WERI-Rb-1 (cell line): ENCODE results near the gene ADPRHL1.

Experiments
- DNase-seq: peaks from one replicate; pipeline ENCODE4 v3.0.0-alpha.2; 2020
- H3K27ac ChIP-seq: fragments of 250-450 bp; sonication (Bioruptor Pico); 2 replicates; pipeline ENCODE4 v1.5.1; 2020; ENCODE audit warnings: mild to moderate bottlenecking, moderate library complexity
- H3K27me3 ChIP-seq: fragments of 250-450 bp; sonication (Bioruptor Pico); 2 replicates; pipeline ENCODE4 v1.5.1; 2021; ENCODE audit warnings: mild to moderate bottlenecking, low read depth, moderate library complexity; ENCODE audit not compliant: insufficient read depth, severe bottlenecking
- H3K36me3 ChIP-seq: fragments of 250-450 bp; sonication (Bioruptor Pico); 2 replicates; pipeline ENCODE4 v1.5.1; 2020; ENCODE audit warnings: mild to moderate bottlenecking, moderate library complexity
- H3K4me3 ChIP-seq: 2 replicates; pipeline ENCODE4 v1.5.1; 2011; ENCODE audit warnings: low read depth, mild to moderate bottlenecking, control low read depth, low read length
- H3K9me3 ChIP-seq: fragments of 250-450 bp; sonication (Bioruptor Pico); 2 replicates; pipeline ENCODE4 v1.5.1; 2021; ENCODE audit warnings: mild to moderate bottlenecking, moderate library complexity; ENCODE audit not compliant: severe bottlenecking
- TF ChIP-seq, protein P1 (sequence below): IDR thresholded peaks from 2 replicates; pipeline ENCODE4 v1.5.1; 2011; ENCODE audit warnings: low read depth, mild to moderate bottlenecking, control low read depth, inconsistent platforms, low read length

Gene ADPRHL1

DNA sequence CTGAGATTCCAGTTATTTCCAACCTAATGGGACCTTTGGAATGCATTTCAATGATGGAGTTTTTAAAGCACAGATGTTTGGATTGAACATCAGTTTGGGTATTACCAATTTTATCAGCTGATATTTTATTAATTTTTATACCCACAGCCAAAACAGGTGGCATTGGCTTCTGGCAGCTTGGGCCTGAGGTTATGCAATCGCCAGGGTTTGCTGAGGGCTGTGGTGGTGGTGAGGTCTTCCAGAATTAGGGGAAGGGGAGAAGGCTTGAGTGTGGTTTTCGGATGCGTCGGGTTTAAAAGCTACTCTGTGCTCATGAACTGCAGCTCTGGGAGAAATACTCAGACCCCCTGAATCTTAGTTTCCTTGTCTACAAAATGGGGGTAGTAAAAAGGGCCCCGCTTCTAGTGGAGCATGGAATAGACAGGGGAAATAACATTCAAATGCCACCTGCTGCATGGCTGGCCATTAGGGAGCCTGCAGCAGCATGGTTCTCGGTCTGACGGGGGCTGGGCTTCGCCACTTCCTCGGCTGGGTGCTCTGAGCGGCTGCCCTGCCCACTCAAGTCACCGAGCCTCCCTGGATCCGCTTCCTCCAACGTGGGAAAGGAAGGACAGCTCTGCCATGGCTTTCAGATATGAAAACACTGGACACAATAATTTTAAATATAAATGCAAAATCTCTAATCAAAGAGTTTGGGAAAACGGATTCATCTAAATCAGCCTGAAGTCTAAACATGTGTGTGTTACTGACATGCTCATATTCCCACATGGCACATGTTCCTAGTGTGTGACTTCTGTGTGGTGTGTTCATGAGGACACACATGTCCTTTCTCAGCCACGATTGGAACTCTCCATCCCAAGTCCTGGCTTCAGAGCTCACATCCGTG is 35.2 kb downstream of the ADPRHL1 start:
- H3K4me3 ChIP-seq = no peak overlapping the region
- DNase-seq = peak; percentile 16
- no peaks in the 10 kb centered on the region for H3K27me3 ChIP-seq
- H3K36me3 ChIP-seq = peaks cover 3% of the 10 kb centered on the region; the same call in 1 of the 2 replicates
- H3K9me3 ChIP-seq = no peaks in the 10 kb centered on the region
- TF ChIP-seq, protein P1, sequence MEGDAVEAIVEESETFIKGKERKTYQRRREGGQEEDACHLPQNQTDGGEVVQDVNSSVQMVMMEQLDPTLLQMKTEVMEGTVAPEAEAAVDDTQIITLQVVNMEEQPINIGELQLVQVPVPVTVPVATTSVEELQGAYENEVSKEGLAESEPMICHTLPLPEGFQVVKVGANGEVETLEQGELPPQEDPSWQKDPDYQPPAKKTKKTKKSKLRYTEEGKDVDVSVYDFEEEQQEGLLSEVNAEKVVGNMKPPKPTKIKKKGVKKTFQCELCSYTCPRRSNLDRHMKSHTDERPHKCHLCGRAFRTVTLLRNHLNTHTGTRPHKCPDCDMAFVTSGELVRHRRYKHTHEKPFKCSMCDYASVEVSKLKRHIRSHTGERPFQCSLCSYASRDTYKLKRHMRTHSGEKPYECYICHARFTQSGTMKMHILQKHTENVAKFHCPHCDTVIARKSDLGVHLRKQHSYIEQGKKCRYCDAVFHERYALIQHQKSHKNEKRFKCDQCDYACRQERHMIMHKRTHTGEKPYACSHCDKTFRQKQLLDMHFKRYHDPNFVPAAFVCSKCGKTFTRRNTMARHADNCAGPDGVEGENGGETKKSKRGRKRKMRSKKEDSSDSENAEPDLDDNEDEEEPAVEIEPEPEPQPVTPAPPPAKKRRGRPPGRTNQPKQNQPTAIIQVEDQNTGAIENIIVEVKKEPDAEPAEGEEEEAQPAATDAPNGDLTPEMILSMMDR = no peak
- no peak overlapping the region for H3K27ac ChIP-seq

DNA sequence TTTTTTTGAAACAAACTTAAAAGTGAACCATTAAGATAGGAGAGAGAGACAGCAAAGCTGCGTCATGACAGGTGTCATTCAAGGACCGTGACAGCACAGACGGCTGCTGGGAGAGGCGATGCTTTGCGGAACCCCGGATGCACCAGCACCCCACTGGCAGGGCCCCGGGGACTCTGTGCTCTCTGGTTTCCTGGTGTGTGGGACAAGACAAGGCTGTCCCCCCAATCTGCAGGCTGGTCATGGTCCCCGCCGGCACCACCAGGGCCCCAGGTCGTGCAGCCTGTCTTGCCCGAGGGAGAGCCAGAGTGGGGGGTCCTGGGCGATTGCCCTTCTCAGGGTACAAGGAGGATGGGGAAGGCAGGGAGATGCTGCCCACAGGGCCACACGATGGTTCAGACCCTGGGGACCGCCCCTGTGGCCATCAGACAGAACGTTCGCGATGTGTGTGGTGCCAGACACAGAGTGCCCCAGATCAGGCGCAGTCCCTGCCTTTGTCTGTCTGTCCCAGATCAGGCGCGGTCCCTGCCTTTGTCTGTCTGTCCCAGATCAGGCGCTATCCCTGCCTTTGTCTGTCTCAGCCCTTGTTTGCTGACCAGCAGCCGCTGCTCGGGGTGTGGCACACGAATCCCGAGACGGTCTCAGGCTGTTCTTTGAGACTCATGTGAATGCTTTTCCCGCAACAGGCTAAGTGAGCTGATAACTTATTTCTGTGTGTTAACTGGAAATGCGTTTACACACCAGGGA is 36.1 kb downstream of the ADPRHL1 start:
- H3K27me3 ChIP-seq = no peaks in the 10 kb centered on the region
- H3K9me3 ChIP-seq = peaks cover 3% of the 10 kb centered on the region
- TF ChIP-seq, protein P1 = no peak
- H3K4me3 ChIP-seq = no peak overlapping the region
- H3K27ac ChIP-seq = no peak overlapping the region
- DNase-seq = peak; percentile 12
- H3K36me3 ChIP-seq = peaks cover 3% of the 10 kb centered on the region; the same call in 1 of the 2 replicates

DNA sequence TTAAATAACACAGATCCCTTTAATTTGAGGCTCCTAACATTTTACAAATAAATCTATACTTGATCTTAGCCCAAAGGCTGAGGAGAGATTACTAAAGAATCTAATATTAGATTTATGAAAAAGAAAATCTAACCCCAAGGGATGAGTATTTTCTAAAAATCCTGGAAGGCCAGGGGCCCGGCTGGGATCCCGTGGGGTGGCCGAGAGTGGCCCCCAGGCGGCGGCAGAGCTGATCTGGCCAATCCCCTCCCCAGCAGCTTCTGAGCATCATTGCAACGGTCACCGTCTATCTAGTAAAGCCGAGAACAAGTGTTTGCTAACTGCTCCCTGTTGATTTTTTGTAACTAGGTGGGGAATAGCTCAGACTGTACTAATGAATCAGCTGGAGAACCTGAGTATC is 37.5 kb downstream of the ADPRHL1 start:
- Histone ChIP-seq H3K4me3 (no peak overlapping the region), H3K36me3 (peaks cover 3% of the 10 kb centered on the region; the same call in 1 of the 2 replicates), H3K27ac (no peak overlapping the region), H3K9me3 (peaks cover 8% of the 10 kb centered on the region), H3K27me3 (no peaks in the 10 kb centered on the region)
- DNase-seq = peak; percentile 17
- TF ChIP-seq, protein P1 = no peak

DNA sequence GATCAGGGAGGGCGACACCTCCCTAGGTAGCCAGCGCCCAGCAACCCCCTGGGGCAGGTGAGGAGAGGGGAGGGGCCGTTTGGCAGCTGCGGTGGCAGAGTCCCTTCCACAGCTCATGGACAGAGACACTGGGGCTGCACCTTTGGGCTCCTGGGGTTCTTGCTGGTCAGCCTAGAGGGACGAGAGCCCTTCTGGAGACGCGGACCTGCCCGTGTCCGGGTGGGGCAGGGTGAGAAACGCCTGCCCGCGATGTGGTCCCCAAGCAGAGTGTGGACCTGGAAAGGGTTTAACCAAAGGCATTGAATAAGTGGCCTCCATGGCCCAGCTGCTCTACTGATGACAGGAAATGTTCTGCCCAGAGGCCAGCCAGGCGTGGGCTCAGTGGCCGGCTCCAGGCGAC is 38.3 kb downstream of the ADPRHL1 start:
- Histone ChIP-seq H3K36me3 (no peaks in the 10 kb centered on the region), H3K27me3 (no peaks in the 10 kb centered on the region), H3K27ac (no peak overlapping the region), H3K9me3 (peaks cover 8% of the 10 kb centered on the region), H3K4me3 (no peak overlapping the region)
- no peak for DNase-seq
- TF ChIP-seq, protein P1 = no peak

DNA sequence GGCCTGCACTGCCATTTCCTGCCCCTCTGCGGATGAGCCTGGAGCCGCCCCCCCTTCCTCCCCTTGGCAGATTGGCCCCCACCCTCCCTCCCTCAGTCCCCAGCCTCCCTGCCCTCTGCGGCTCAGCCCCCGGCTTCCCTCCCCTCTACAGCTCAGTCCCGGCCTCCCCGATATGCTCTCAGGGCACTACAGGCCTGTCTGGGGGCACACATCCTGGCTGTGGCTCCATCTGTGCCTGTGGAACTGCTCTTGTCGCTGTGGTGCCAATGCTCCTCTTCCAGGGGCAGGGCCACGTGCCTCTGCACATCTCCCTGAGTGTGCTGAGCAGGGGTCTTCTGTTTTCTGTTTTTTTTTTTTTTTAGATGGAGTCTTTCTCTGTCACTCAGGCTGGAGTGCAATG is 39.0 kb downstream of the ADPRHL1 start:
- Histone ChIP-seq H3K9me3 (peaks cover 8% of the 10 kb centered on the region), H3K27me3 (no peaks in the 10 kb centered on the region), H3K4me3 (no peak overlapping the region), H3K36me3 (no peaks in the 10 kb centered on the region), H3K27ac (no peak overlapping the region)
- no peak for DNase-seq
- TF ChIP-seq, protein P1 = no peak
